ENCODE measurements around the gene GOLGA6L7. TPM values are rescaled to one million over a fixed set of nuclear protein-coding genes. Genes with fewer than 3 reads are reported as not detected.

GOLGA6L7 gene
- total RNA-seq, 2 experiments from 2014 or later = not detected

Other genes with a start within 250 kb of the GOLGA6L7 start
- gene GOLGA8M, start 136.2 kb downstream of the GOLGA6L7 start, total RNA-seq = under 1 TPM in 1 of 2 experiments, not detected in 1; 0.12 TPM
- 10 to 100 TPM; 16.2 to 18.3 TPM for gene APBA2, start 37.3 kb upstream of the GOLGA6L7 start, total RNA-seq

Measured in activated naive CD4-positive, alpha-beta T cell treated with anti-CD3 and anti-CD28 coated beads for 36 hours (primary cell).